Fibroblast of lung (primary cell): Measurements from ENCODE around the gene SMAD3. TPM values are rescaled to one million over a fixed set of nuclear protein-coding genes. Genes with fewer than 3 reads are reported as not detected.

Experiments
- DNase-seq, 2 donors: peaks; one replicate each; pipeline versions ENCODE4 v3.0.0 to v3.0.0-alpha.2; 2010; ENCODE audit warnings: low read depth in 2 of 2
- H2AFZ ChIP-seq: 2 replicates; pipeline ENCODE4 v1.5.1; 2012; ENCODE audit warnings: low read length, control low read depth, inconsistent platforms
- H3K27ac ChIP-seq: 2 replicates; pipeline ENCODE4 v1.5.1; 2011; ENCODE audit warnings: low read length, control low read depth; ENCODE audit not compliant: insufficient read depth
- H3K27me3 ChIP-seq: 2 replicates; pipeline ENCODE4 v1.5.1; 2011; ENCODE audit warnings: mild to moderate bottlenecking, low read length; ENCODE audit not compliant: control insufficient read depth, insufficient read depth
- H3K36me3 ChIP-seq: 2 replicates; pipeline ENCODE4 v1.5.1; 2011; ENCODE audit warnings: low read length; ENCODE audit not compliant: control insufficient read depth, insufficient read depth
- H3K4me1 ChIP-seq: 2 replicates; pipeline ENCODE4 v1.5.1; 2011; ENCODE audit warnings: low read length; ENCODE audit not compliant: control insufficient read depth, insufficient read depth; ENCODE audit errors: extremely low read depth
- H3K4me2 ChIP-seq: 2 replicates; pipeline ENCODE4 v1.5.1; 2011; ENCODE audit warnings: low read length, control low read depth; ENCODE audit not compliant: insufficient read depth; ENCODE audit errors: extremely low read depth
- H3K4me3 ChIP-seq, 4 experiments: fragments of 200-600 bp in 1 of 4; sonication (generic) in 1 of 4; replicated peaks in 1 of 4; 2 replicates each; pipeline ENCODE4 v1.5.1; 2011 to 2016; ENCODE audit warnings: low read length in 4 of 4, low read depth in 3 of 4, mild to moderate bottlenecking in 3 of 4, control low read depth in 2 of 4, inconsistent platforms in 1 of 4, mixed read lengths in 1 of 4; ENCODE audit not compliant: insufficient read depth in 1 of 4; ENCODE audit errors: control extremely low read depth in 1 of 4
- H3K79me2 ChIP-seq: 2 replicates; pipeline ENCODE4 v1.5.1; 2012; ENCODE audit warnings: mild to moderate bottlenecking, low read length, inconsistent platforms; ENCODE audit not compliant: control insufficient read depth, insufficient read depth
- H3K9ac ChIP-seq: 2 replicates; pipeline ENCODE4 v1.5.1; 2011; ENCODE audit warnings: mild to moderate bottlenecking, low read length, control low read depth; ENCODE audit not compliant: insufficient read depth
- H3K9me3 ChIP-seq: 2 replicates; pipeline ENCODE4 v1.5.1; 2012; ENCODE audit warnings: low read depth, low read length; ENCODE audit not compliant: control insufficient read depth, insufficient read depth
- H4K20me1 ChIP-seq: 2 replicates; pipeline ENCODE4 v1.5.1; 2011; ENCODE audit warnings: low read length; ENCODE audit not compliant: control insufficient read depth, insufficient read depth; ENCODE audit errors: extremely low read depth
- CTCF ChIP-seq, 2 donors: IDR thresholded peaks in 1 of 2; conservative IDR thresholded peaks in 1 of 2; 1 replicate in 1 of 2; 2 replicates in 1 of 2; pipeline ENCODE4 v1.5.1; 2011 to 2012; ENCODE audit warnings: low read length in 2 of 2, control low read depth in 1 of 2, inconsistent platforms in 1 of 2, low read depth in 1 of 2, mild to moderate bottlenecking in 1 of 2
- EZH2 ChIP-seq: IDR thresholded peaks from 2 replicates; pipeline ENCODE4 v1.5.1; 2012; ENCODE audit warnings: low read length, control low read depth, mild to moderate bottlenecking; ENCODE audit errors: missing control alignments
- polyA plus RNA-seq, 2 donors: library from polyadenylated mRNA; depleted of rRNA in 1 of 2; stranded (reverse) in 1 of 2; unstranded in 1 of 2; fragments of >200 nt; gene quantifications; 2 replicates each; pipeline ENCODE4 v1.2.1, GENCODE V29; 2011 to 2012; ENCODE audit warnings: missing spikeins in 1 of 2
- total RNA-seq: library from RNA; depleted of rRNA; stranded (reverse); fragments of >200 nt; gene quantifications from 2 replicates; pipeline ENCODE4 v1.2.1, GENCODE V29; 2014

Gene SMAD3
- total and polyA plus RNA-seq, 2 donors (not counting 1 experiment from before 2014, with no cell fraction given) = 69.9 to 173 TPM

- H2AFZ ChIP-seq = no peak overlapping the region
- peak overlapping the region; percentile 95 for H3K27ac ChIP-seq
- no peak overlapping the region for H3K9ac ChIP-seq
- H3K4me1 ChIP-seq = peaks cover 62% of the 10 kb centered on the region
- H4K20me1 ChIP-seq = no peaks in the 10 kb centered on the region
- H3K4me3 ChIP-seq = no peak overlapping the region
- H3K4me2 ChIP-seq = peak overlapping the region; percentile 47
- peaks cover 13% of the 10 kb centered on the region for H3K36me3 ChIP-seq
- TF ChIP-seq EZH2 (no peak), CTCF (conservative IDR thresholded peaks at IDR 0.05 in 1 of 2, IDR thresholded peaks at IDR 0.05 in 1 of 2; ENCODE audit: low read depth in 1 of 2, low read length in 2 of 2) (no peak)
- H3K27me3 ChIP-seq = no peaks in the 10 kb centered on the region
- no peaks in the 10 kb centered on the region for H3K9me3 ChIP-seq
- peaks cover 90% of the 10 kb centered on the region for H3K79me2 ChIP-seq
- peak; percentile 59 to 95 for DNase-seq
These were observed 36.7 kb downstream of the SMAD3 start for GRCh38 chr15:67101911-67102598.

GRCh38 chr15:67102599-67102929 lies 37.2 kb downstream of the SMAD3 start:
- Histone ChIP-seq H3K9ac (no peak overlapping the region), H3K27ac (peak overlapping the region; percentile 95), H3K36me3 (peaks cover 15% of the 10 kb centered on the region), H2AFZ (no peak overlapping the region), H3K79me2 (peaks cover 90% of the 10 kb centered on the region), H3K4me3 (no peak overlapping the region), H3K9me3 (no peaks in the 10 kb centered on the region), H3K27me3 (no peaks in the 10 kb centered on the region), H4K20me1 (no peaks in the 10 kb centered on the region), H3K4me1 (peaks cover 63% of the 10 kb centered on the region), H3K4me2 (peak overlapping the region; percentile 36)
- no peak for DNase-seq
- no peak for TF ChIP-seq EZH2
- TF ChIP-seq CTCF (conservative IDR thresholded peaks at IDR 0.05 in 1 of 2, IDR thresholded peaks at IDR 0.05 in 1 of 2; ENCODE audit: low read depth in 1 of 2, low read length in 2 of 2) = no peak

- H3K4me1 ChIP-seq = peaks cover 65% of the 10 kb centered on the region
- H3K9ac ChIP-seq = no peak overlapping the region
- H3K4me2 ChIP-seq = peak overlapping the region; percentile 36
- no peaks in the 10 kb centered on the region for H4K20me1 ChIP-seq
- no peak for TF ChIP-seq CTCF (conservative IDR thresholded peaks at IDR 0.05 in 1 of 2, IDR thresholded peaks at IDR 0.05 in 1 of 2; ENCODE audit: low read depth in 1 of 2, low read length in 2 of 2)
- TF ChIP-seq EZH2 = no peak
- no peaks in the 10 kb centered on the region for H3K27me3 ChIP-seq
- DNase-seq = no peak
- no peak overlapping the region for H3K4me3 ChIP-seq
- peaks cover 15% of the 10 kb centered on the region for H3K36me3 ChIP-seq
- H3K79me2 ChIP-seq = peaks cover 90% of the 10 kb centered on the region
- H3K9me3 ChIP-seq = no peaks in the 10 kb centered on the region
- H2AFZ ChIP-seq = no peak overlapping the region
- peak overlapping the region; percentile 95 for H3K27ac ChIP-seq
These were observed 37.6 kb downstream of the SMAD3 start for GRCh38 chr15:67103021-67103420.
